Stimulated activated CD4-positive, alpha-beta T cell treated with anti-CD3 and anti-CD28 coated beads, Interleukin-2, amount 100 ng/mL, for 48 hours (primary cell): Measurements from ENCODE around the gene SMIM5.

Experiments used
- DNase-seq, 2 donors: peaks; one replicate each; pipeline ENCODE4 v3.0.0-alpha.2; 2020

Gene SMIM5

GRCh38 chr17:75604034-75604695 is 29.1 kb upstream of the SMIM5 start:
- no peak for DNase-seq

- no peak for DNase-seq
Measured at GRCh38 chr17:75605790-75606189, 27.4 kb upstream of the SMIM5 start.

GRCh38 chr17:75607086-75607485 is 26.1 kb upstream of the SMIM5 start:
- DNase-seq, result no peak

- DNase-seq, result no peak
Measured at GRCh38 chr17:75610103-75610984, 22.9 kb upstream of the SMIM5 start.

GRCh38 chr17:75611851-75612429 is 21.3 kb upstream of the SMIM5 start:
- no peak for DNase-seq

DNA sequence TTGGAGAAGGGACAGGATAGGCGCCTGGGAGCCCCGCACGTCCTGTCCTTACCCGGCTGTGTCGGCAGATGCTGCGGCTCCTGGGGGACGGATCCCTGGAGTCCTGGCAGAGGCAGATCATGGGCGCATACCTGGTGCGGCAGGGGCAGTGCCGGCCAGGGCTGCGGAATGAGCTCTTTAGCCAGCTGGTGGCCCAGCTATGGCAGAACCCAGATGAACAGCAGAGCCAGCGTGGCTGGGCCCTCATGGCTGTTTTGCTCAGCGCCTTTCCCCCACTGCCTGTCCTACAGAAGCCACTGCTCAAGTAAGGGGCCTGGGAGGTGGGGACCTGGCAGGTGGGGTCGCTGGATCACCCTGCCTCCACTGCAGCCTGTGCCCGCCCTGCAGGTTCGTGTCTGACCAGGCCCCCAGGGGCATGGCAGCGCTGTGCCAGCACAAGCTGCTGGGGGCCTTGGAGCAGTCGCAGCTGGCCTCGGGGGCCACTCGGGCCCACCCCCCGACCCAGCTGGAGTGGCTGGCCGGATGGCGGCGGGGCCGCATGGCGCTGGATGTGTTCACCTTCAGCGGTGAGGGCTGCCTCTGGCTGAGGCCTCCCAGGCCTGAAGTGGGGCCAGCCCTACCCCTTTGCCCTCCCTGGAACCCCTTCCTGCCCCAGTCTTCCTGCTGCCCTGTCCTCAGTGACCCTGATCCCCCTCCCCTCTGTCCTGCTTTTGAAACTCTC is 20.2 kb upstream of the SMIM5 start:
- DNase-seq, result no peak

DNA sequence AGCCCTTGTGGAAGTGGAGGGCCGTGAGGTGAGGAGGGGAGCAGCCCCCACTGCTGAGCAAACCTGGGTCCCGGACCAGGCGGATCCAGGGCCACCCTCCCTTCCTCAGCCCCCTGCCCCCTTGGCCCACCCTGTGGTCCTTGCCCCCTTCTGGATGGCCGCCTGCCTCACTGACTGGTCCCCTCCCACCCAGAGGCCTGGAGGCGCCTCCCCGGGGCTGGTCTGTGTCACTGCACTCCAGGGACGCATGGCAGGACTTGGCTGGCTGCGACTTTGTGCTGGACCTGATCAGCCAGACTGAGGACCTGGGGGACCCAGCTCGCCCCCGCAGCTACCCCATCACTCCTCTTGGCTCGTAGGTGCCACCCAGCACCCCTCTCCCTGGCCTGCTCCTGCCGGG is 19.2 kb upstream of the SMIM5 start:
- no peak for DNase-seq

DNA sequence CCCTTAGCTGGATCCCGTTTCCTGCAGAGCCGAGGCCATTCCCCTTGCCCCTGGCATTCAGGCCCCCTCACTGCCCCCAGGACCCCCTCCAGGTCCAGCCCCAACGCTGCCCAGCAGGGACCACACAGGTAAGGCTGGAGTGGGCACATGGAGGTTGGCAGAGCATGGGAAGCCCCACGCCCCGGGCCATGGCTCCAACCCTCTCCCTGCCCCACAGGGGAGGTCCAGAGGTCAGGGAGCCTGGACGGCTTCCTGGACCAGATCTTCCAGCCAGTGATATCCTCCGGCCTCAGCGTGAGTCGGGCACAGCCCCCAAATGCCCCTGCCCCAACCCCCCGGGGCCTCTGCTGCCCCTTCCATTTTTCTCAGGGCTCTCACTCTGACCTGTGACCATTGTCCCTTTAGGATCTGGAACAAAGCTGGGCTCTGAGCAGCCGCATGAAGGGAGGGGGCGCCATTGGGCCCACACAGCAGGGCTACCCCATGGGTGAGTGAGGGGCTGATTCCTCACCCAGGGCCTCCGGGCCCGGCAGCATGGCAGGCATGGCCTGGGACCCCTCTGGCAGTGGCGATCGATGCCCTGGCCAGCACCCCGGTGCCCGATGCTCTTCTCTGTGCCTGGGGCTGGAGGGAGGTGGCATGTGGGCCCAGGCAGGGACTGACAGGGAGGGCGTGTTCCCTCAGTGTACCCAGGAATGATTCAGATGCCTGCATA is 18.5 kb upstream of the SMIM5 start:
- DNase-seq, result no peak

GRCh38 chr17:75615301-75615700 is 17.9 kb upstream of the SMIM5 start:
- no peak for DNase-seq

DNA sequence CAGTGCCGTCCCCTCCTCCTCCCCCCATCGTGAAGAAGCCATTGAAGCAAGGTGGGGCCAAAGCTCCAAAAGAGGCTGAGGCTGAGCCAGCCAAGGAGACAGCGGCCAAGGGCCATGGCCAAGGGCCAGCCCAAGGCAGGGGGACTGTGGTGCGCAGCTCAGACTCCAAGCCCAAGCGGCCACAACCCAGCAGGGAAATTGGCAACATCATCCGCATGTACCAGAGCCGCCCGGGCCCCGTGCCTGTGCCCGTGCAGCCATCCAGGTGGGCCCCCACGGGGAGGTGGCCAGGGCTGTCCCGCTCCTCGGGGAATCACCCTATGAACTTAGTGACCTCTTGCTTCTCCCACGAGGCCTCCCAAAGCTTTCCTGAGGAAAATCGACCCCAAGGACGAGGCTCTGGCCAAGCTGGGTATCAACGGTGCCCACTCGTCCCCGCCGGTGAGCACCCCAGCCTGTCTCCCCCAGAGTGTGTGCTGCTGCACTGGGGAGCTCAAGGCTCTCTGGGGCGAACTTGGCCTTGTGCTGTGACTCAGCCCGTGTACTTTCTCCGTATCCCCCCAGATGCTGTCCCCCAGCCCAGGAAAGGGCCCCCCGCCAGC is 16.6 kb upstream of the SMIM5 start:
- DNase-seq, result no peak

- no peak for DNase-seq
Measured at GRCh38 chr17:75617218-75617617, 16.0 kb upstream of the SMIM5 start.

DNA sequence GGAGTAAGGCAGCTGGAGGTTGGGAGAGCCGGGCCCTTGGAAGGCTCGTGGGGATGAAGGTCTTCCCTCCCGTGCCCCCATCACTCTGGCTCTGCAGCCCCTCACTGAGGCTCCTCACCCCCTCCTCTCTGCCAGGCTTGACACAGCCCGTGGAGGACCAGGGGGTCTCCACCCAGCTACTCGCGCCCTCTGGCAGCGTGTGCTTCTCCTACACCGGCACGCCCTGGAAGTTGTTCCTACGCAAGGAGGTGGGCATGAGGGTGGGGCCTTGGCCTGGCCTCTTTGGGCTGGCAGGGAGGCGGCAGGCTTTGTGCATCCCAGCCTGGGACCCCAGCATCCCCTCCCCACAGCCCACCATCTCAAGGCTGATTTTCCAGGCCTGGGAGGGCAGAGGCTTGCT is 15.6 kb upstream of the SMIM5 start:
- no peak for DNase-seq

DNA sequence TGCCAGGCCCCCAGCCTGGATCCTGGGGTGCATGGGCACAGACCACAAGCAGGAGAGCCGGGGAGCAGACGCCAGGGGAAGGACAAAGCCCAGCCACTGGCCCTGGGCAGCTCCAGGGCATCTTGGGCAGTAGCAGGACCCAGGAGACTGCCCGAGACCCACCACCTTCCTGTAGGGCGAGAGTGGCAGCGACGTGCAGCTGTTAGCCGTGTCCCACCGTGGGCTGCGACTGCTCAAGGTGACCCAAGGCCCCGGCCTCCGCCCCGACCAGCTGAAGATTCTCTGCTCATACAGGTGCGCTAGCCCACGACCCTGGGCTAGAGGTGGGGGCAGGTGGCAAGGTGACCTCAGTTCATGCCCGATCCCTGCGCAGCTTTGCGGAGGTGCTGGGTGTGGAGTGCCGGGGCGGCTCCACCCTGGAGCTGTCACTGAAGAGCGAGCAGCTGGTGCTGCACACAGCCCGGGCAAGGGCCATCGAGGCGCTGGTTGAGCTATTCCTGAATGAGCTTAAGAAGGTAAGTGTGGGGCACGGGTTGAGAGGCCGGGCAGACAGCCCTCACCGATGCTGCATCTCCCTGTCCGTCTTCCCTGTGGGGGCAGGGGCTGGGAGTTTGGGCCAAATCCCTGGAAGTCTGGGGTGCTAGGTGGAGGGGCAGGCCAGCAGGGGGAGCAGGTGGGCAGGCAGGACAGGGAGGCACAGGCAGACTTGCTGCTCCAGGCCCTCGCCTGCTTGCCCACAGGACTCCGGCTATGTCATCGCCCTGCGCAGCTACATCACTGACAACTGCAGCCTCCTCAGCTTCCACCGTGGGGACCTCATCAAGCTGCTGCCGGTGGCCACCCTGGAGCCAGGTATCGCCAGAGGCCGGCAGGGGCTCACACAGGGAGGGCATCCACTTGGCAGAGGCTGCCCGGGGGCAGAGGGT is 13.5 kb upstream of the SMIM5 start:
- no peak for DNase-seq

- no peak for DNase-seq
Measured at GRCh38 chr17:75621489-75621888, 11.7 kb upstream of the SMIM5 start.

GRCh38 chr17:75622076-75622475 is 11.2 kb upstream of the SMIM5 start:
- no peak for DNase-seq

DNA sequence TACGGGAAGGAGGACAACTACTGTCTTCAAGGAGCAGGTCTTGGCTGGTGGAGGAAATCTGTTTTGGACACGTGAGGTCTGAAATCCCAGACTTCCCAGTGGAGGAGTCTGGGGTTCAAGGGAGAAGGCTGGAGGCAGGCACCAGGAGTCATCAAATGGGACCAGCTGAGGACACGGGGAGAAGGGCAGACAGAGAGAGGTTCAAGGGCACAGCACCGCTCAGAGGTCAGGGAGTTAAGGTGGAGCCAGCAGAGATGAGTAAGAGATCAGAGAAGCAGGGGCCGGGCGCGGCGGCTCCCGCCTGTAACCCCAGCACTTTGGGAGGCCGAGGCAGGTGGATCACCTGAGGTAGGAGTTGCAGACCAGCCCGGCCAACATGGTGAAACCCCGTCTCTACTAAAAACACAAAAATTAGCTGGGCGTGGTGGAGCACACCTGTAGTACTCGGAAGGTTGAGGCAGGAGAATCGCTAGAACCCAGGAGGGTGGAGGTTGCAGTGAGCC is 10.4 kb upstream of the SMIM5 start:
- no peak for DNase-seq

GRCh38 chr17:75623386-75623785 is 9.8 kb upstream of the SMIM5 start:
- DNase-seq, result no peak

DNA sequence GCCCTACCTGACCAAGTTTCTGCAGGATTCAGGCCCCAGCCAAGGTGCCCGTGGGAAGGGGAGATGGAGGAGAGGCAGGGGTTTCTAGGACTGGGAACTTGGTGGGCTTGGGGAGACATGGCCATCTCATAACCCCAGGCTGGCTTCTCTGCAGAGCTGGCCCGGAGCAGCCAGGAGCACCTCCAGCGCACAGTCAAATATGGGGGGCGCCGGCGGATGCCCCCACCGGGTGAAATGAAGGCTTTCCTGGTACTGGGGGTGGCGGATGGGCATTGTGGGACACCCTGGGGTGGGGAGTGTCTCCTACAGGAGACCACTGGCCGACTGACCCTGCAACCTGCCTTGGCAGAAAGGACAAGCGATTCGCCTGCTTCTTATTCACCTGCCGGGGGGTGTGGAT is 9.2 kb upstream of the SMIM5 start:
- no peak for DNase-seq

DNA sequence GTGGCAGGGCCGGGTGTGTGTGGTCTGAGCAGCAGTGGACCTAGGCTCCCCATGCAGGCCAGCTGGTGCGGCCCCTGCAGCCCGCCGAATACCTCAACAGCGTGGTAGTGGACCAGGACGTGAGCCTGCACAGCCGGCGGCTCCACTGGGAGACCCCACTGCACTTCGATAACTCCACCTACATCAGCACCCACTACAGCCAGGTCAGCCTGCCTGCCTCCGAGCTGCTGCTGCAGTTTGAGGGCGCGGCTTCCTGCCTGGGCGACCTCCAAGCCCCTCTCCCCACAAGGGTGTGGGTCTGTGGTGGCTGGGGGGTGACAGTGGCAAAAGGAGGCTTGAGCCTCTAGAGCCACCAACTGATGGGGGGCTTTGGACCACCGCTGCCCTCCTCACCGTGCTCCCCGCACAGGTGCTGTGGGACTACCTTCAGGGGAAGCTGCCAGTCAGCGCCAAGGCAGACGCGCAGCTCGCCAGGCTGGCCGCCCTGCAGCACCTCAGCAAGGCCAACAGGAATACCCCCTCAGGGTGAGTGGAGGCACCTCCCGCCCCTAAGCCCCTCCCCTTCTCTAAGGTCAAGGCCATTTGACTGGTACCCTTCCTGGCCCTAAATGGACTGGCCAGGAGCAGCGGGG is 8.4 kb upstream of the SMIM5 start:
- no peak for DNase-seq

DNA sequence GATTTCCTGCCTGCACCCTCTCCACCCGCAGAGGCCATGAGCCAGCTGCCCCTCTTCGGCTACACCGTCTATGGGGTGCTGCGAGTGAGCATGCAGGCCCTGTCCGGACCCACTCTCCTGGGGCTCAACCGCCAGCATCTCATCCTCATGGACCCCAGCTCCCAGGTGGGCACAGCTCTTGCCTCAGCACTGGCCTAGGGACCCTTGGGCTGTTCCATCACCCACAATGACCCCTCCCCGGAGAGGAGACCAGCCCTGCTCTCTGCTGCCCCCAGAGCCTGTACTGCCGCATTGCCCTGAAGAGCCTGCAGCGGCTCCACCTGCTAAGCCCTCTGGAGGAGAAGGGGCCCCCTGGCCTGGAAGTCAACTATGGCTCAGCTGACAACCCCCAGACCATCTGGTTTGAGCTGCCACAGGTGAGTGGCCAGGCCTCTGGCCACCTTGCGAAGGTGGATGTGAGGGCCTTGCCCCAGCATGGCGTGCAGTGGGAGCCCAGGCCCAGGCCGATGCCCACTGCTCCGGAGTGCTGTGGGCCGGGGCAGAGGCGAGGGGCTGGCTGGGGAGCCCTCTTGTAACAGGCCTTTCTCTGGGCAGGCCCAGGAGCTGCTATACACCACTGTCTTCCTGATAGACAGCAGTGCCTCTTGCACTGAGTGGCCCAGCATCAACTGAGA is 7.3 kb upstream of the SMIM5 start:
- DNase-seq, result no peak
